ENCODE data around the gene UXS1.
A peak's percentile ranks its signal among the peaks of the same experiment; 100 is the strongest.

Gene UXS1

GRCh38 chr2:106054321-106054720, 139.8 kb downstream of the UXS1 start:
- no peaks in the 10 kb centered on the region for H3K9me3 ChIP-seq (ENCODE audit: control extremely low read depth in 1 of 5, control insufficient read depth in 4 of 5, insufficient read depth in 2 of 5, low read depth in 1 of 5, low read length in 4 of 5)
- no peaks in the 10 kb centered on the region for H3K27me3 ChIP-seq (replicated peaks in 2 of 5; ENCODE audit: control insufficient read depth in 4 of 5, insufficient read depth in 5 of 5, low read length in 4 of 5)
- no peak overlapping the region for H3K4me3 ChIP-seq (ENCODE audit: control insufficient read depth in 1 of 7, extremely low read depth in 1 of 7, insufficient read depth in 4 of 7, low read depth in 2 of 7, low read length in 6 of 7)
- WGBS (ENCODE audit: insufficient coverage), result 90% methylated on average over 3 of the region's 9 CpGs
- H3K27ac ChIP-seq (ENCODE audit: insufficient read depth in 1 of 2, low read depth in 1 of 2, low read length in 2 of 2, poor library complexity in 1 of 2, severe bottlenecking in 2 of 2), result no peak overlapping the region
- ChIA-PET POLR2A (no interaction called here), CTCF (no interaction called here)
- no peaks in the 10 kb centered on the region for H3K36me3 ChIP-seq (ENCODE audit: control insufficient read depth in 4 of 4, insufficient read depth in 4 of 4, low read length in 3 of 4)
- DNase-seq, result no peak
- H3K4me1 ChIP-seq (ENCODE audit: control extremely low read depth in 1 of 4, control insufficient read depth in 4 of 4, insufficient read depth in 4 of 4, low read length in 3 of 4), result peaks cover 0 to 16% (median 10%) of the 10 kb centered on the region in 4 experiments

GRCh38 chr2:106053581-106053980, 140.5 kb downstream of the UXS1 start:
- H3K27me3 ChIP-seq (replicated peaks in 2 of 5; ENCODE audit: control insufficient read depth in 4 of 5, insufficient read depth in 5 of 5, low read length in 4 of 5), result no peaks in the 10 kb centered on the region
- no peaks in the 10 kb centered on the region for H3K9me3 ChIP-seq (ENCODE audit: control extremely low read depth in 1 of 5, control insufficient read depth in 4 of 5, insufficient read depth in 2 of 5, low read depth in 1 of 5, low read length in 4 of 5)
- no peak for DNase-seq
- no peaks in the 10 kb centered on the region for H3K36me3 ChIP-seq (ENCODE audit: control insufficient read depth in 4 of 4, insufficient read depth in 4 of 4, low read length in 3 of 4)
- H3K4me3 ChIP-seq (ENCODE audit: control insufficient read depth in 1 of 7, extremely low read depth in 1 of 7, insufficient read depth in 4 of 7, low read depth in 2 of 7, low read length in 6 of 7), result no peak overlapping the region
- peaks cover 0 to 16% (median 10%) of the 10 kb centered on the region in 4 experiments for H3K4me1 ChIP-seq (ENCODE audit: control extremely low read depth in 1 of 4, control insufficient read depth in 4 of 4, insufficient read depth in 4 of 4, low read length in 3 of 4)
- 100% methylated on average over 4 of the region's 6 CpGs for WGBS (ENCODE audit: insufficient coverage)
- H3K27ac ChIP-seq (ENCODE audit: insufficient read depth in 1 of 2, low read depth in 1 of 2, low read length in 2 of 2, poor library complexity in 1 of 2, severe bottlenecking in 2 of 2), result no peak overlapping the region
- ChIA-PET POLR2A (no interaction called here), CTCF (interaction anchor here (0.7 to 2.7 kb wide), 2 partner anchors 12 to 32 kb away, joined by 3 to 9 read pairs; no protein-coding TSS in a partner anchor)

DNA sequence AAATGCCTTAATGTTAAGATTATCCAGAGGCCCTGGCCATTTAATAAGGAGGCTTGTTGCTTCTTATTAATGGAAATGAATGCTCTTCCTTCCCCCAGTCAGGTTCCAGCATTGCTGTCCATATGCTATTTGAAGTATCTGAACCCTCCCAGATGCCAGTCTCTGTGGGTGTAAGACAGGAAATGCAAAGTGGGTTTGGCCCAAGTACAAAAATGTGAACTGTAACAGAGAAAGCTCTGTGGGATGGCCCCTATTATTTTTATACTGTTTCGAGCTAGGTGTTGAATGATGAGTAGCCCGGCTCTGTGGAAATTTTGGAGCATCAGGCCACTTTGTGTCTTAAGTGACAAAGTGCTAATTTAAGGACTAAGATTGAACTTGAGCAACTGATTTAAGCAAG, 141.0 kb downstream of the UXS1 start:
- H3K27ac ChIP-seq (ENCODE audit: insufficient read depth in 1 of 2, low read depth in 1 of 2, low read length in 2 of 2, poor library complexity in 1 of 2, severe bottlenecking in 2 of 2), result no peak overlapping the region
- no peak overlapping the region for H3K4me3 ChIP-seq (ENCODE audit: control insufficient read depth in 1 of 7, extremely low read depth in 1 of 7, insufficient read depth in 4 of 7, low read depth in 2 of 7, low read length in 6 of 7)
- H3K9me3 ChIP-seq (ENCODE audit: control extremely low read depth in 1 of 5, control insufficient read depth in 4 of 5, insufficient read depth in 2 of 5, low read depth in 1 of 5, low read length in 4 of 5), result no peaks in the 10 kb centered on the region
- H3K4me1 ChIP-seq (ENCODE audit: control extremely low read depth in 1 of 4, control insufficient read depth in 4 of 4, insufficient read depth in 4 of 4, low read length in 3 of 4), result peaks cover 0 to 16% (median 10%) of the 10 kb centered on the region in 4 experiments
- DNase-seq, result peak in 2 of 3 donors; percentile 69 to 77
- WGBS (ENCODE audit: insufficient coverage), result 100% methylated on average over 1 of the region's 2 CpGs
- H3K27me3 ChIP-seq (replicated peaks in 2 of 5; ENCODE audit: control insufficient read depth in 4 of 5, insufficient read depth in 5 of 5, low read length in 4 of 5), result no peaks in the 10 kb centered on the region
- H3K36me3 ChIP-seq (ENCODE audit: control insufficient read depth in 4 of 4, insufficient read depth in 4 of 4, low read length in 3 of 4), result no peaks in the 10 kb centered on the region
- CTCF ChIA-PET, result interaction anchor here (0.7 to 2.7 kb wide), 2 partner anchors 11 to 33 kb away, joined by 3 to 9 read pairs; no protein-coding TSS in a partner anchor
- POLR2A ChIA-PET, result interaction anchor here (1.5 kb wide), 1 partner anchor 10 kb away, joined by 3 read pairs; no protein-coding TSS in a partner anchor

DNA sequence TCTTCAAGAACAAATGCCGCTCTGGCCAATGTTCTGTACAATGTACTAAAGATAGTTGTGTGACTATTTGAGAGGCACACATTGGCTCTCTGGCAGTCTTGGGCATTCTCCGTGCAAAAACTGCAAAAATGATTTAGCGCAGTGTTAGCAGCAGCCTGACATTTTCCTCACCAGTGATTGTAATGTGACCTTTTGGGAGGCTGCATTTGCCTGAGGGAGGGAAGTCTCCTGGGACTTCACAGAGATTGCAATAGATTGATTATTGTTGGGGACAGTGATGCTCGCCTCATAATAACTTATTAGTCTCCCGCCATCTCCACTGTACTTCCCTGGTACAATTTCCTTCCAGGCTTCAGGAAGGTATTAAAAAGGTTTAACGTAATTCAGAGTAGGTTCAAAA, 149.2 kb downstream of the UXS1 start:
- CTCF ChIA-PET, result no interaction called here
- Histone ChIP-seq H3K4me1 (ENCODE audit: control extremely low read depth in 1 of 4, control insufficient read depth in 4 of 4, insufficient read depth in 4 of 4, low read length in 3 of 4) (no peaks in the 10 kb centered on the region), H3K27me3 (replicated peaks in 2 of 5; ENCODE audit: control insufficient read depth in 4 of 5, insufficient read depth in 5 of 5, low read length in 4 of 5) (no peaks in the 10 kb centered on the region), H3K27ac (ENCODE audit: insufficient read depth in 1 of 2, low read depth in 1 of 2, low read length in 2 of 2, poor library complexity in 1 of 2, severe bottlenecking in 2 of 2) (no peak overlapping the region), H3K9me3 (ENCODE audit: control extremely low read depth in 1 of 5, control insufficient read depth in 4 of 5, insufficient read depth in 2 of 5, low read depth in 1 of 5, low read length in 4 of 5) (no peaks in the 10 kb centered on the region), H3K4me3 (ENCODE audit: control insufficient read depth in 1 of 7, extremely low read depth in 1 of 7, insufficient read depth in 4 of 7, low read depth in 2 of 7, low read length in 6 of 7) (no peak overlapping the region), H3K36me3 (ENCODE audit: control insufficient read depth in 4 of 4, insufficient read depth in 4 of 4, low read length in 3 of 4) (no peaks in the 10 kb centered on the region)
- POLR2A ChIA-PET, result no interaction called here
- no peak for DNase-seq
- WGBS (ENCODE audit: insufficient coverage), result 97% methylated on average over 3 of the region's 6 CpGs

GRCh38 chr2:106044021-106044420, 150.1 kb downstream of the UXS1 start:
- DNase-seq, result no peak
- POLR2A ChIA-PET, result no interaction called here
- CTCF ChIA-PET, result no interaction called here
- no peaks in the 10 kb centered on the region for H3K9me3 ChIP-seq (ENCODE audit: control extremely low read depth in 1 of 5, control insufficient read depth in 4 of 5, insufficient read depth in 2 of 5, low read depth in 1 of 5, low read length in 4 of 5)
- no peaks in the 10 kb centered on the region for H3K36me3 ChIP-seq (ENCODE audit: control insufficient read depth in 4 of 4, insufficient read depth in 4 of 4, low read length in 3 of 4)
- no peak overlapping the region for H3K4me3 ChIP-seq (ENCODE audit: control insufficient read depth in 1 of 7, extremely low read depth in 1 of 7, insufficient read depth in 4 of 7, low read depth in 2 of 7, low read length in 6 of 7)
- H3K27ac ChIP-seq (ENCODE audit: insufficient read depth in 1 of 2, low read depth in 1 of 2, low read length in 2 of 2, poor library complexity in 1 of 2, severe bottlenecking in 2 of 2), result no peak overlapping the region
- WGBS (ENCODE audit: insufficient coverage), result 100% methylated on average over 3 of the region's 4 CpGs
- no peaks in the 10 kb centered on the region for H3K4me1 ChIP-seq (ENCODE audit: control extremely low read depth in 1 of 4, control insufficient read depth in 4 of 4, insufficient read depth in 4 of 4, low read length in 3 of 4)
- H3K27me3 ChIP-seq (replicated peaks in 2 of 5; ENCODE audit: control insufficient read depth in 4 of 5, insufficient read depth in 5 of 5, low read length in 4 of 5), result no peaks in the 10 kb centered on the region

Data from common myeloid progenitor, CD34-positive (primary cell).